Measurements from ENCODE around the gene PRKACA. TPM values are rescaled to one million over a fixed set of nuclear protein-coding genes. Genes with fewer than 3 reads are reported as not detected.
A peak's percentile ranks its signal among the peaks of the same experiment; 100 is the strongest.

The PRKACA gene
- total RNA-seq, 1 experiment from 2014 or later = 77.5 TPM

DNA sequence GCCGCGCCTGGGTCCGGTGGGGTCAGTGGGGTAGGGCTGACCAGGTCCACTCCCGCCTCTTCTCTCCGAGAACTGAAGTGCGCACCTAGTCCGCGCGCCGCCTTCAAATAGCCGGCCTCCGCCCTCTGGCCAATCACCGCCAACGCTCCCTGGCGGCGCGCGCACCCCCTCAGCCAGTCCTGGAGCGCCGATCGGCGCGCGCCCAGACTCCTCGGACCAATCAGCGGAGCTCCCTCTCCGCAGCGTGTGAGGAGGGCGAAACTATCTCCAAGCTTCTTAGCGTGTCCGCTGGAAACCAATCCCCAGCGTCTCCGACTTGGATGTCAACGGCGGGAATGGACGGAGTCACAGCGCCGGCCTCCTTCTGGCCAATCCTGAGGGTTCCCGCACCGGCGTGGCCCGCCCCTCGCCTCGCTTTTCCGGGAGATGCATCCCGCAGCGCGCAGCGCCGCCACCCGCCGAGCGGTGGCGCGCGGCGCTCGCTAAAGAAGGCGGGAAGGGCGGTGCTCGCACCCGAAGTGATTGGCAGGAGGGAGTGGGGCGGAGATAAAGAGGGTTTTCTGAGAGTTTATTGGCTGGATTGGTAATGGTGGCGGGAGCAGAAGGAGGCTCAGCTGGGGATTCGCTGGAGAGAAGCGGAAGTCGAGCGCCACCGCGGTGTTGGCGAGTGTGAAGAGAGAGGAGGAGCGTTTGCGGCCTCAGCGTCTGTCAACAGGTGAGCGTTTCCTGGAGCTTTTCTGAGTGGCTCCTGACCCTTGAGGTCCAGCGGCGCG is 19.1 kb upstream of the PRKACA start, which contains the start of gene ASF1B:
TSS of gene ASF1B (minus strand) at position 81 of the 773 bp plus-strand sequence. CDS start 133 bp downstream, outside the sequence.
- Histone ChIP-seq H3K4me1 (peaks cover 8% of the 10 kb centered on the region), H3K36me3 (peaks cover 14% of the 10 kb centered on the region), H3K27ac (peak within 1 kb of the TSS; percentile 70), H3K27me3 (no peaks in the 10 kb centered on the region), H3K4me3 (peak within 1 kb of the TSS; percentile 86), H3K9me3 (replicated peaks) (no peaks in the 10 kb centered on the region)
- DNase-seq = peak; percentile 100

DNA sequence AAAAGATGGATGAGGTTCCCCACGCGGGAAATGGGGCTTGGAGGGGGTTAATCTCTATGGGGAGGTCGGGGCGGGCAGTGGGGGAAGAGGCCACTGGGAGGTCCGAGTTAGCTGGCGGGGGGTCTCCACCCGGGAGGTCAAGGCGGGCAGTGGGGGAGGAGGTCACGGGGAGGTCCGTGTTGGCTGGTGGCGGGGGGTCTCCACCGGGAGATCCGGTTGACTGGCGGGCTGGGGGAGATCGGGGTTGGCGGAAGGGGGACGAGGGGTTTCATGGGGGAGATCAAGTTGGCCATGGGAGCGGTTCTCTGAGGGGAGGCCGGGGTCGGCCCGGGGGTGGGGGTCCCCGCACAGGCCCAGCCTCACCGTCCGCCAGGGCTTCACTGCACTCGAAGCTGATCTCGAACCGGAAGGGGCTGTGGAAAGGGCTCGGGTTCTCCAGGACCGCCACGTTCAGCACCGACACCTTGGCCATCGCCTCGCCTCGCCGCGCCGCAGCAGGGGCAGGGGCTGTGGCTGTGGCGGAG is 18.5 kb upstream of the PRKACA start:
- DNase-seq = no peak
- Histone ChIP-seq H3K36me3 (peaks cover 14% of the 10 kb centered on the region), H3K27ac (peak overlapping the region; percentile 55), H3K27me3 (no peaks in the 10 kb centered on the region), H3K4me3 (peak overlapping the region; percentile 86), H3K9me3 (replicated peaks) (no peaks in the 10 kb centered on the region), H3K4me1 (peaks cover 8% of the 10 kb centered on the region)

DNA sequence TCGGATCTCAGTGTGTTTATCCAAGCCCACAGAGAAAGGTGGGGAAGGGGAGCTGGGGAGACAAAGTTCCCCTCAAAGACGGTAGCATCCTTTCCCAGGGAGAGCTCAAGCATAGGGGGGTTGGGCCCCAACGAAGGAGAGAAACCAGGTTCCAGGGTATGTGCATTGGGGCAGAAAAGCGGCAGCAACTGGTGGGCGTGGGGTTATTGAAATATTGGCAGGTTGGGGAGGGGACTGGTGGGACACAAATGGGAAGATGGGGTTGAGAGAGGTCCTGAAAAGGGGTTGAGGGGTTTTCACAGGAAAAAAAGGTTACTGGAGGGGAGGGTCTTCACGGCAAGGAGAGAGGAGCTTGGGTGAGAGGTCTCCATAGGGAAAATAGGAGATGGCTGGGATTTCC is 17.8 kb upstream of the PRKACA start:
- peak overlapping the region; percentile 55; the same call in 1 of the 2 replicates for H3K27ac ChIP-seq
- peaks cover 8% of the 10 kb centered on the region for H3K4me1 ChIP-seq
- H3K27me3 ChIP-seq = no peaks in the 10 kb centered on the region
- peaks cover 14% of the 10 kb centered on the region for H3K36me3 ChIP-seq
- no peak for DNase-seq
- H3K9me3 ChIP-seq (replicated peaks) = no peaks in the 10 kb centered on the region
- peak overlapping the region; percentile 86 for H3K4me3 ChIP-seq

DNA sequence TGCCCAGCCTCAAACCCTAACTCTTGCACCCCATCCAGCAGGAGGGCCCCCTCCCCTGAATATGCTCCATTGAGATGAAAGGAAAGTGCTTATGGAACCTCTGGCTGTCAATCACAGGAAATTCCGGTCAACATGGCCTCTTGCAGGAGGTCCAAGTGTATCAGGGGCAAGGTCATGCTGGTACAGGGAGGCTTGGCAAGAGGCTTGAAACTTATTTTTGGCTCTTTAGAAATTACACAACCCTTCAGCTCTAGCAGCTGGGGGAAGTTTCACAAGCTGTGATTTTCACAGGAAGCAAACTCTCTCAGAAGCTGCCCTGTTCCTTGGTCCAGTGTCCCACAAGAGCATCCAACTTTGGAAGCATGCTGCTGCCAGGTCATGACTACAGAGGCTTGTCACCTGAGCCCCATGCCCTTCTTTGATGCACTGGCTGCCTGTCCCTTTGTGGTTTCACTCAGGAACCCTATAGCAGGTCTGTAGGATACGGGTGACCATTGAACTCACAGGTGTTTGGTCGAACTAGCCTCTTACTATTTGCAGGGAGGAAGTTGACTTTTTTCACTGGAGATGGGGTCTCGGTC is 10.5 kb upstream of the PRKACA start:
- H3K27me3 ChIP-seq = no peaks in the 10 kb centered on the region
- no peaks in the 10 kb centered on the region for H3K9me3 ChIP-seq (replicated peaks)
- H3K4me1 ChIP-seq = no peaks in the 10 kb centered on the region
- H3K27ac ChIP-seq = no peak overlapping the region
- H3K36me3 ChIP-seq = peaks cover 26% of the 10 kb centered on the region
- no peak for DNase-seq
- H3K4me3 ChIP-seq = no peak overlapping the region

DNA sequence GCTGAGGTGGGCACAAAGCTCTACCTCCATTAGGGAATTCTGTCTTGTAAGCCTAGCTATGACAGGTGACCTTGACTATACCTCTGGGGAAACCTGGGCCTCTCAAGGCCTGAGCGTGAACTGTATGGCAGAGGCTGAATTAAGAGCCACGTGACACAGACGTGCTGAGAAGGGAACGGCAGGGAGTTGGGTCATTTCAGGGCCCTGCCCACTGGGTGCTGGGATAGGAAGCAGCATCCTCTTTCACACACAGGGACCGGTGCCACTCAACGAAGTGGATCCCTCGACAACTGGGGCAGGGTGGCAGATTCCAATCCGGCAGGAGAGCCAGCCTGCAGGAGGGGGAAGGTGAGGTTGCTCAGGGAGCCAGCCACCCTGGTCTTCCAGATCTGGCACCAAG is 9.6 kb upstream of the PRKACA start:
- no peak for DNase-seq
- Histone ChIP-seq H3K27me3 (no peaks in the 10 kb centered on the region), H3K4me3 (no peak overlapping the region), H3K4me1 (no peaks in the 10 kb centered on the region), H3K27ac (no peak overlapping the region), H3K9me3 (replicated peaks) (no peaks in the 10 kb centered on the region), H3K36me3 (peaks cover 20% of the 10 kb centered on the region)

DNA sequence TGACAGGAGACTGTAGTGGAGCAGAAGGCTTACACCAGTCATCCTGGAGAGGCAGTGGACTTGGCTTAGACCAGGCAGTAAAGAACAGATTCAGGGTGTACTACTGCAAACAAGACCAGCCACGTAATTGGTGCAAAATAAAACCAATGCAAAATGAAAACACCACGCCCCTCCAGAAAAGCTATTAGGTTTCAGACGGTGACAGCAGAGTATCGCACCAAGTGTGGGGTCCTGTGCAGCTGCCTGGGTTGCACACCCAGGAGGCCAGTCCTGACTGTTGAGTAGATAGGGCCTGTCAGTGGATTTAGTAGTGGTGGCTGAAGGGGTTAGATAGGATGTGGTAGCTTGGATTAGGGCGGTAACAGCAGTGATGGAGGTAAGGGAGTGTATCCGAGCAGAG is 5.4 kb upstream of the PRKACA start:
- peaks cover 17% of the 10 kb centered on the region for H3K4me1 ChIP-seq
- H3K9me3 ChIP-seq (replicated peaks) = no peaks in the 10 kb centered on the region
- no peak overlapping the region for H3K27ac ChIP-seq
- H3K4me3 ChIP-seq = no peak overlapping the region
- H3K36me3 ChIP-seq = peaks cover 11% of the 10 kb centered on the region
- peak; percentile 35 to 54 for DNase-seq
- H3K27me3 ChIP-seq = no peaks in the 10 kb centered on the region

DNA sequence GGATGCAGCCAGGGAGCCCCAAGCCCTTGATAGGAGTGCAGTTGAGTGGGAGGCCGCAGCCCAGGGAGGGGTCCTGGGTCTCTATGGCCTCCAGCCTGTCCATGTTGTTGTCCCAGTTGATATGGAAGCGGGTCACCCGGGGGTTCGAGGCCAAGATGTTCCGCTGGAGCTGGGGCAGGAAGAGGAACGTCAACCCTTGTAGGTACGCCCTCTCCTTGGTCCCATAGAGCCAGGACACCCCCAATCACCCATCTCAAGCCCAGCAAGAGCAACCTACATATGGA is 2.9 kb upstream of the PRKACA start:
- H3K36me3 ChIP-seq = peaks cover 9% of the 10 kb centered on the region
- H3K4me3 ChIP-seq = no peak overlapping the region
- no peak for DNase-seq
- no peak overlapping the region for H3K27ac ChIP-seq
- H3K9me3 ChIP-seq (replicated peaks) = no peaks in the 10 kb centered on the region
- no peaks in the 10 kb centered on the region for H3K27me3 ChIP-seq
- peaks cover 17% of the 10 kb centered on the region for H3K4me1 ChIP-seq

DNA sequence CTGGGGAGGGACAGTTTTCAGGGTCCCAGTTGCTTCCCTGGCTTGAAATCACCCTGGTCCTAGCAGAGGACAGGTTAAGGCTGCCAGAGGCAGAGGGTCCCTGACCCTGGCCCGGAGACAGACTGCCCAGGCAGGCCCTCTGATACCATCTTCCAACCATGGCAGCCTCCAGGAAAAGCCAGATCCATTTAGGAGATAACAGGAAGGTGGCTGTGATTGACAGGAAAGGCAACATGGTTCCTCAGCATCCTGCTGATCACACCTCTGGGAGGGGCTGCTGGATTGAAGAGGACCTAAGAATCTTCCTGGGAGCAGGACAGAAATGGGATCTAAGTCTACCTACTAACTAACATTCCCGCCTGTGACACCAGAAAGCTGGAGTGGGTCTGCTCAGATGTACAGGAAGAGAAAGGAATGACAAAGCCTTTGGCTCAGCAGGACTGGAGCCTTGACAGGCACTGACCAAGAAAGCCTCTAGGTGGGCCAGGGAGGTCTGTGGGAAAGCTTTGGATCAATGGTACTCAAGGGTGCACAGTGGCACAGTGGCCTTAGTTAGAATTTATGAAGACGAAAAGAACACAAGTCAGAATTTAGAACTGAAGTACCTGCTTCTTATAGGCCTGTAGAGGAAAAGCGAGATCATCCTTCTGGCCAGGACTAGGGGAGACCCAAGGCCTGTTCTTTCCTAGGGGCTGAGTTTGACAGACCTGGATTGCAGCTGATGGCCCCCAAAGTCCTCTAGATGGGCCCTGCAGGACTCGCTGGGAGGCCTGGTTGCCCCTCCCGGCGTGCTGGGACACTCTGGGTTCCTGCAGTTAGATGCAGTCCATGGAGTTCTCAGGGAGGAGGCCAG is 2.3 kb upstream of the PRKACA start:
- Histone ChIP-seq H3K36me3 (peaks cover 5% of the 10 kb centered on the region), H3K27me3 (no peaks in the 10 kb centered on the region), H3K27ac (no peak overlapping the region; the same call in 1 of the 2 replicates), H3K9me3 (replicated peaks) (no peaks in the 10 kb centered on the region), H3K4me1 (peaks cover 17% of the 10 kb centered on the region), H3K4me3 (no peak overlapping the region)
- DNase-seq = no peak

DNA sequence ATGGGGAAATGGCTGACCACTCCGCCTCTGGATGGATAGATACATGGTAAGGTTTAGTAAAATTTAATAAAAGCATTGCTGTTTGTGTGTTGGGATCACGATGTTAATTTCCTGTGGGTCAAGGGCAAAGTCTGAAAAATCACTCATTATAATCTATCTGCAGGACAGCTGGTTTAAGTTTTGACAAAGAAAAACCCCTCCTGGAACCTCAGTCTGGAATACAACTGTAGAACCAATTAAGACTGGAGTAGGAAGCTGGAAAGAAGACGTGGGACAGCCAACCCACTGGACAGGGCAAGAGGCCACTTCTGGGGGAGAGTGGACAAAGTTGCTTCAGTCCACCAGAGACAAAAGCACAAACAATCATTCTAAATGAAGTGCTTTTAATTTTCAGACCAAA is 1.6 kb upstream of the PRKACA start:
- no peak for DNase-seq
- Histone ChIP-seq H3K4me3 (peak overlapping the region; percentile 64), H3K36me3 (no peaks in the 10 kb centered on the region; the same call in none of the 2 replicates), H3K27ac (peak overlapping the region; percentile 43; the same call in 1 of the 2 replicates), H3K27me3 (no peaks in the 10 kb centered on the region), H3K9me3 (replicated peaks) (no peaks in the 10 kb centered on the region), H3K4me1 (peaks cover 17% of the 10 kb centered on the region)

DNA sequence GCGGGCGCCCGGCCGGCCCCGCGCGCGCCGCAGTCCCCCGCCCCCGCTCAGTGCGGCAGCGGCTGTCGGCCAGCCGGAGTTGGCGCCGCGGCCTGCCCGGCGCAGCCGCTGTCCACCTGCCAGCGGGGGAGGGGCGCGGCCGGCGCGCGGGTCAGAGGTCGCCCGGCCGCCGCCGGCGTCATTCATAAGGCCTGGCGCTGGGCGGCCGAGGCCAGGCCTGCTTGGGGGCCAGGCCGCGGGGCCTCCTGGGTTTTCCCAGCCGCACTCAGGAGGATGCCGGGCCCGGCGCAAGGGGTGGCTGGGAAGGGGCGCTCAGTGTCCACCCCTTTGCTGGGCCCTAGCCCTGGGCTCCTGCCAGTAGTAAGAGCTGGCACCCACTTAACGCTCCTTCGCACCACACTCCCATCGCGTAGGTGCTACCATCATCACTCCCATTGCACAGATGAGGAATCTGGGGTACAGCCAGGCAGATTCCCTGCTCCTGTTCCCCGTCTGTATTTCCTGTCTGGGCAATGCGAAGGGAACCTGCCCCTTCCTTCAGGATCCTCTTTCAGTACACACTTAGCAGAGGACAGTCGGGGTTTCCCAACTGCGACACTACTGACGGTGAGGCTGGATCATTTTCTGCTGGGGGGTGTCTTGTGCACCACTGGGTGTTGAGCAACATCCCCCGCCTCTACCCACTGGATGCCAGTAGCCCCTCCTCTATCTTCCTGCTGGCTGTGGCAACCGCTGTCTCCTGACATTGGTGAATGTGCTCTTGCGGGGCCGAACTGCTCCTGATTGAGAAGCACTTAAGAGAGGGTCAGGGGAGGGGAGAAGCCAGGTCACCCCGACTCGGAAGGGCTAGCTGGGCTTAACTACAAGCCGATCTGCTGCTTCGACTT is 846 bp upstream of the PRKACA start:
- Histone ChIP-seq H3K4me3 (peak overlapping the region; percentile 64), H3K36me3 (no peaks in the 10 kb centered on the region; the same call in 1 of the 2 replicates), H3K27ac (peak overlapping the region; percentile 43), H3K27me3 (no peaks in the 10 kb centered on the region), H3K4me1 (peaks cover 21% of the 10 kb centered on the region), H3K9me3 (replicated peaks) (no peaks in the 10 kb centered on the region)
- DNase-seq = peak; percentile 61 to 69

DNA sequence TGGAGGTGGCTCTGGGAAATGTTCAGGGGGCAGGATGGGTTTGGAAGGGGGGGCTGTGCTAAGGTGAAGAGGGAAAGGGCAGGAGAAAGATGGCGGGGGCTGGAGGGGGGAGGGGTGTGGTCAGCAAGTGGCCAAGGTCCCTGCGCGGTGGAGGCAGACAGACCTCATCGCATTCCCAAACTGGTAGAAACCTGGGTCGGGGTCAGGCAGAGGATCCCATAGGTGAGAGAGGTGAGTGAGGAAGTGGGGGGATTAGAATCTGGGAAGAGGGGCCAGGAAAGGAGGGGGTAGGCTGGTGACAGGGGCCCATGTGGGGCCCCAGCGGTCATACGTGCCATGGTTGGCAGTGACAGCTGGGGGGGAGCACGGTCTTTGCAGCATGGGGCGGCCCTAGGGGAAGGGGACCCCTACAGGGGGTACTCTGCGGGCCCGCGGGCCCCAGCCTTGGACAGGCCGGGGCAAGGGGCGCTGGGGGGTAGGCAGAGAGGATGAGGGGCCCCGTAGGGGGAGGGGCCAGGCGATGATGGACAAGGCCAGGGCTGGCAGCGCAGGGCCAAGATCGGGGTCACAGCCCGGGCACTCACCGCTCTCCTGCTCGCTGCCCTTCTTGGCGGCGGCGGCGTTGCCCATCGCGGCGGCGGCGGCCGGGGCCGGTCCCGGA is 514 bp downstream of the PRKACA start:
- Histone ChIP-seq H3K4me1 (peaks cover 31% of the 10 kb centered on the region), H3K27ac (peak overlapping the region; percentile 58), H3K27me3 (no peaks in the 10 kb centered on the region), H3K4me3 (peak overlapping the region; percentile 85), H3K9me3 (replicated peaks) (no peaks in the 10 kb centered on the region), H3K36me3 (no peaks in the 10 kb centered on the region; the same call in 1 of the 2 replicates)
- DNase-seq = peak; percentile 69

DNA sequence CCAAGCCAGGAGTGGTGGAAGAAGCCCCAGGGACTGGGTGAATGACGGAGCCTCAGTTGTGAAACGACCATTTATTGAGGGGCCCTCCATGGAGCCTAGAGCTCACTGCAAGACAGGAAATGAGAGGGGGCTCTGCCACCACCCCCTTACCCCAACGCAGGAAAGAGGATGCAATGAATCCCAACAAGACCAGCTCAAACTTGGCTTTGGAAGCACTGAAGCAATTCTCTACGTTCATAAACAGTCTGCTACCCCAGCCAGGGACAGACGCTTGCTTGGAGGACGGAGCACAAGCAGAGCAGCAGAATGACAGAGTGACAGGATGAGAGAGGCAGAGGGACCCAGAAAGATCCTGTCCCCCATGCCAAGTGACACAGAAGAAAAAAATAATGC is 1.0 kb downstream of the PRKACA start:
- peaks cover 31% of the 10 kb centered on the region for H3K4me1 ChIP-seq
- peak overlapping the region; percentile 85 for H3K4me3 ChIP-seq
- H3K27me3 ChIP-seq = no peaks in the 10 kb centered on the region
- H3K9me3 ChIP-seq (replicated peaks) = no peaks in the 10 kb centered on the region
- no peaks in the 10 kb centered on the region; the same call in 1 of the 2 replicates for H3K36me3 ChIP-seq
- no peak for DNase-seq
- H3K27ac ChIP-seq = peak overlapping the region; percentile 58; the same call in 1 of the 2 replicates

DNA sequence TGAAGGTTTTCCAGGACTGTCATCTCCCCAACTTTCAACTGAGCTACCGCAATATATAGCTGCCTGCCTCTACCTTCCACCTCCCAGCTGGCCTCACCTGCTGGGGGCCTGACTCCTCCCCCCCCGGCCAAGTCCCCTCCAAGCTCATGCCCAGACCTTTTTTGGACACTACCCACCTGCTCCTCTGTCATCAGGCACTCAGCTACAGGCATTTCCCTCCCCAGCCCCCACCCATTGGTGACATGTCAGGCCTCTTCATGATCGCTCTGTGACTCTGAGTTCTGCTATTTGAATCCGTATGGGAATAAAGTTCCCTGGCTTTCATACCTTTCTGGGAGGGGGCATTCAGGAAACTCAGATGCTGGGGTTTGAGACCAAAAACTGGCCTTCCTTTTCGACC is 1.8 kb downstream of the PRKACA start:
- Histone ChIP-seq H3K4me3 (no peak overlapping the region), H3K9me3 (replicated peaks) (no peaks in the 10 kb centered on the region), H3K27me3 (no peaks in the 10 kb centered on the region), H3K36me3 (no peaks in the 10 kb centered on the region), H3K27ac (no peak overlapping the region), H3K4me1 (peaks cover 31% of the 10 kb centered on the region)
- DNase-seq = no peak

Data from SJCRH30 (cell line).